GM20000 (cell line): Measurements from ENCODE around the gene ALDH3A1.

Experiments used
- DNase-seq: peaks from one replicate; pipeline ENCODE4 v3.0.0; 2012; ENCODE audit warnings: low spot score
- CTCF ChIP-seq: IDR thresholded peaks from 2 replicates; pipeline ENCODE4 v1.5.1; 2012; ENCODE audit warnings: mild to moderate bottlenecking, control low read depth; ENCODE audit errors: extremely low read depth, missing control alignments

Gene ALDH3A1

GRCh38 chr17:19729900-19730299 lies 18.2 kb downstream of the ALDH3A1 start:
- DNase-seq: no peak
- no peak for TF ChIP-seq CTCF

- TF ChIP-seq CTCF: no peak
Observed at GRCh38 chr17:19728084-19728495, 20.0 kb downstream of the ALDH3A1 start.

DNA sequence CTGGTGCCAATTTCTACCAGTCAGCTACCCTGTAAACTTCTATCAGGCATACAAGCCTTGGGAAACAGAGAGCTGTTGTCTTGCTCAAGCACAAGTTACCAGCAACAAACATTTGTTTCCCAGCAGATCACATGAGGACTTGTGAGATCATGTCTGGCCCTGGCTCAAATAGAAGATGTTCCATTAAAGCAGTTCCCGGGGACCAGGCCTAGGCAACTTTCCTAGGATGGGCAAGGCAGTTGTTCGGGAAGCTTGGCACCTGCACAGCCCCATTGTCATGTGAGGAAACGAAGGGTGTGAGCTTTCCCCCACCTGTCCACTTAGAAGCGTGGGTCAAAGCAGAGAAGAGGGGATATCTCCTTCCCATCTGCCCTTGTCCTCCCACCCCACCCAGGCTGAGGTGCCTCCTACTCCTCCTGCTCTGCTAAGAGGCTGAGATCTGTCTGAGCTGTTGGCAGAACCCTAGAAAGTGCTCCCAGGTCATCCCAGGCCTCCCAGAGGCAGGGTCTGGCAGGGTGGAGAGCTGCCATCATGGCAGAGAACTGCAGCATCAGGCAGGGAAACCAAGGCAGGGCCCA lies 20.5 kb downstream of the ALDH3A1 start:
- DNase-seq: no peak
- no peak for TF ChIP-seq CTCF

More at GRCh38 chr17:19728084-19728495, 20.0 kb downstream of the ALDH3A1 start:
- DNase-seq: no peak

DNA sequence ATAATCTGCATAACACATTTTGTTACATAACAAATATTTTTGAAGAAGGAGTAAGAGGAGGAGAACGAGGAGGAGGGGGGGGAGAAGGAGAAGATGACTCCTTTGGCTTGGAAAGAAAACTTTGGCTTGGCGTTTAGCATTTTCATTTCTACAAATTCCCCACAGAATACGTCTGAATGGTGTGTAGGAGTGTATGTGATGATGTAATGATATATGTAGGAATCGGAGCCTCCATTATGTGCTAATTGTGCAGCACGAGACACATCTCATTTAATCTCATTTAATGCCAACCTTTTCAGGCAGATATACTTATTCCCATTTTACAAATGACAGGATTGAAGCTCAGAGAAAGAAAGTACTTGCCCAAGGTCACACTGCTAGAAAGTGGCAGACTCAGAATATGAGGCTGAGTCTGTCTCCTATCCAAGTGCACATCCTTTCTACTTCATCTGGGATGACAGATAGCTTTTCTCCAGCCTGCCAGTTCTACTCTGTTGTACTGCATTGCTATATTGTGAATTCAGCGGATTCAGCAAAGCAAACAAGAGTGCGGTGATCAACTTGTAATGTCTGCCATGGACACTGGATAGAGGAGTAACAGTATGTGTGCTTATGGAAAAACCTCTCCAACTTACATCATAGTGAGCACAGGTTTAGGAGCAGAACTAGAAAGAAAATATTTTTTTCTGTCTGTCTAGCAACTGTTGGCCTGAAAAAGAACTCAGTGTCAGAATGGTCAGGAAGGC lies 21.3 kb downstream of the ALDH3A1 start:
- DNase-seq: no peak
- no peak for TF ChIP-seq CTCF

- no peak for TF ChIP-seq CTCF
- DNase-seq: no peak
Observed at GRCh38 chr17:19725486-19725885, 22.6 kb downstream of the ALDH3A1 start.

DNA sequence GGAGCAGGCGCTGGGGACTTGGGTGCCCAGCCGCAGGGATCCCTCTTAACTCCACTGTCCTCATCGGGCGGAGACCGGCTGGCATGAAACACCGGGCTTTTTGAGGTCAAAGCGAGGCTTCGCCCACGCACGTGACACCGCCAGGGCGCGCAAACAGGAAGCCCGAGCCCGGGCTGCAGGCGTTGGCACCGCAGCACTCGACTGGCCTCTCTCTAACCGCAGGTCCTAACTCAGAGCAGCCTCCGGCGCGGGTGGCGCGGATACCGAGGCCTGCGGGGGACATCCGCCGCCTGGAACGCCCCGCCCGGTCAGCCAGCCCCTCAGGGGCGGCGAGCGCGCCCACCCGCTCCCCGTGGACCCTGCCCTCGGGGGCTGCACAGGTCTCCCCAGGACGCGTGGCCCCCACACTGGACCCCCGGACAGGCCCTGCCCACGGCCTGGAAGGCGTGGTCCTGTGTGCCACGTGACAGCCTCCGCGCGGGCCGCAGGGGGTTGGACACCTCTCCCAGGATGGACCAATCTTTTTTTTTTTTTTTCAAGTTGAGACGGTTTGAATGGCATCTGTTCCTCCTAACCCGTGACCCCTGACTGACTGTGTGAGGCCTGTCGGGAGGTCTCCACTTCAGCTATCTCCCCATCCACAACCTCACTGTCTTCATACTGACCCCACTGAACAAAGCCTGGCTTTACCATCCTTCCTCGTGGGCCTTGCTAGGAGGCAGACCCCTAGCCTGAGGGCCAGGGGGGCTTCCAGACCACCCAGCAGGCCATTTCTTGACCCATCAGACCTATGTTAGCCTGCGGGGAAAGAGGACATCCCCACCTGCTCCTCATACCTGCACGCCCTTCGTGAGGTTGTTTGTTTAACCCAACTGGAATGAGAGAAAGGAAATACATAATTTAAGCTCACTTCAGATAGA lies 23.3 kb downstream of the ALDH3A1 start:
- TF ChIP-seq CTCF: no peak
- no peak for DNase-seq

DNA sequence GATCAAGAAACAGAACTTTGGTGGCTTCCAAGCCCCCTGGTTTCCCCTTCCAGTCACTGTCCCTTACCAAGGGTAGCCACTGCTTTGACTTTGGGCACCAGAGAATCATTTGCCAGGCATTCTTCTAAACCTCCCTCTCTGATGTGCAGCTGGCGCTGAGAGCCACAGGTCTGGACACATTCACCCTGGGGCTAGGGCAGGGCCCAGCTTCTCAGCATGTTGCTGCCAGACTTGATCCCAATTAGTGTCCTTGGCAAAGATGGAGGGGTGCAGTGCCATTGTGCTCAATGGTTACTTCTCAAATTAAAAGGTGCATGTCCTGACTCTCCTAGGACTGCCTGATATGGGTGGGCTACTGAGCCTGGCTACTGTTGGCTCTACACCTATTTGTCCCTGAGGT lies 24.1 kb downstream of the ALDH3A1 start:
- no peak for TF ChIP-seq CTCF
- DNase-seq: no peak
